ENCODE results near the gene ARHGAP15. TPM values are rescaled to one million over a fixed set of nuclear protein-coding genes. Genes with fewer than 3 reads are reported as not detected.

The ARHGAP15 gene
- total and polyA plus RNA-seq, 2 experiments from 2014 or later = not detected

DNA sequence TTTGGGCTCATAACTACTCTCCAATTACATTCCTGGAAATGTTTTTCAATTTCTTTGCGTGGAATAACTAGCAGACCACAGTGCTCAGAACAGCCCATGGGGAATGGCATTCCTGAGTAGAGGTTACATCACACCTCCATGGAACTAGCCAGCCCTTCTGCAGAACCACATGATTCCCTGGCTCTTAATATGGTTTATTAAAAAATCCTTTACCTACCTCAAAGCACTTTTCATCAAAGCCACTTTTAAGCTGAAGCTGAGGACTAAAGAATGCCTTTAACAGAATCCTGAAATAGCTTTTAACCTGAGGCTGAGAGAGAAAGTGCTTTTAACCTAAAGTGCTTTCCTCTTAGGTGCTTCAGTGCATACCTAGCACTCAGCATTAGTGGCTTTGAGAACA is 376.3 kb downstream of the ARHGAP15 start:
- Histone ChIP-seq H3K36me3 (ENCODE audit: low read depth) (no peaks in the 10 kb centered on the region), H3K9ac (no peak overlapping the region), H4K20me1 (ENCODE audit: insufficient read depth) (no peaks in the 10 kb centered on the region), H3K27ac (no peak overlapping the region), H3F3A (ENCODE audit: insufficient read depth) (no peaks in the 10 kb centered on the region), H3K27me3 (replicated peaks; ENCODE audit: insufficient read depth) (no peaks in the 10 kb centered on the region), H2AFZ (no peak overlapping the region), H3K4me3 (no peak overlapping the region), H3K4me1 (ENCODE audit: insufficient read depth) (no peaks in the 10 kb centered on the region; the same call in 1 of the 2 replicates), H3K9me2 (ENCODE audit: insufficient read depth) (no peaks in the 10 kb centered on the region), H3K79me2 (ENCODE audit: insufficient read depth) (no peaks in the 10 kb centered on the region), H3K9me3 (ENCODE audit: low read depth) (no peaks in the 10 kb centered on the region), H3K4me2 (ENCODE audit: unreplicated experiment) (no peak overlapping the region)
- no peak for TF ChIP-seq EZH2phosphoT487 (IDR thresholded peaks at IDR 0.05; ENCODE audit: insufficient read depth, low read depth)
- no peak for TF ChIP-seq EZH2 (IDR thresholded peaks at IDR 0.05; ENCODE audit: insufficient read depth, poor library complexity, severe bottlenecking)
- no peak for DNase-seq
- in situ Hi-C loops (cut with MboI) = no loop called here
- 83 to 95% methylated on average over 1 of the region's 1 CpG for WGBS, 2 experiments (ENCODE audit: low coverage in 1 of 2, low lambda C conversion rate in 2 of 2, missing lambda C conversion rate in 2 of 2)

- Histone ChIP-seq H3K27me3 (replicated peaks; ENCODE audit: insufficient read depth) (no peaks in the 10 kb centered on the region), H3K9me3 (ENCODE audit: low read depth) (no peaks in the 10 kb centered on the region), H3F3A (ENCODE audit: insufficient read depth) (peaks cover 10% of the 10 kb centered on the region; the same call in 1 of the 2 replicates), H3K27ac (no peak overlapping the region), H3K4me1 (ENCODE audit: insufficient read depth) (peaks cover 16% of the 10 kb centered on the region), H3K79me2 (ENCODE audit: insufficient read depth) (no peaks in the 10 kb centered on the region), H3K4me3 (no peak overlapping the region), H3K9ac (no peak overlapping the region), H4K20me1 (ENCODE audit: insufficient read depth) (no peaks in the 10 kb centered on the region), H2AFZ (peak overlapping the region; percentile 21; the same call in 1 of the 2 replicates), H3K36me3 (ENCODE audit: low read depth) (no peaks in the 10 kb centered on the region), H3K9me2 (ENCODE audit: insufficient read depth) (no peaks in the 10 kb centered on the region), H3K4me2 (ENCODE audit: unreplicated experiment) (peak overlapping the region; percentile 69)
- WGBS, 2 experiments (ENCODE audit: low coverage in 1 of 2, low lambda C conversion rate in 2 of 2, missing lambda C conversion rate in 2 of 2) = 2 to 5% methylated on average over 2 of the region's 2 CpGs
- no peak for TF ChIP-seq EZH2phosphoT487 (IDR thresholded peaks at IDR 0.05; ENCODE audit: insufficient read depth, low read depth)
- no peak for TF ChIP-seq EZH2 (IDR thresholded peaks at IDR 0.05; ENCODE audit: insufficient read depth, poor library complexity, severe bottlenecking)
- DNase-seq = peak; percentile 76
- in situ Hi-C loops (cut with MboI) = no loop called here
Observed at GRCh38 chr2:143513081-143513480, 383.9 kb downstream of the ARHGAP15 start.

DNA sequence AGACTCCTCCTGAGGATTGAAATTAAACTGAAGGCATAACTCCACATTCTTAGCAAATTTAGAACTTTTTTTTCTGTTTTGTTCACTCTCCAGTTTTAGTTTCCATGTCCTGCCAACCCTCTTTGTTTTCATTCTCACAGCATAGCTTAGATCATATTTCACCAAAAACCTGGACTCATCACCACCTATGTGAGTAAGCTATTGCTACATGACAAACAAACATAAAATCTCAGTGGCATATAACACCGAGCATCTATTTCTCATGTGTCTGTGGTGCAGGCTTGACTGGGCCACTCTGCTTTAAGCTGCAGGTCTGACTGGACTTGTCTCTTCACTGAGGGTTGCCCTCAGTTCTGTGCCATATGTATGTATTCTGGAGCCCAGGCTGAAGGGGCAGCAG is 385.2 kb downstream of the ARHGAP15 start:
- H3K27me3 ChIP-seq (replicated peaks; ENCODE audit: insufficient read depth) = no peaks in the 10 kb centered on the region
- TF ChIP-seq EZH2 (IDR thresholded peaks at IDR 0.05; ENCODE audit: insufficient read depth, poor library complexity, severe bottlenecking) (no peak), EZH2phosphoT487 (IDR thresholded peaks at IDR 0.05; ENCODE audit: insufficient read depth, low read depth) (no peak)
- no peaks in the 10 kb centered on the region for H3K79me2 ChIP-seq (ENCODE audit: insufficient read depth)
- DNase-seq = peak; percentile 78
- in situ Hi-C loops (cut with MboI) = no loop called here
- H3F3A ChIP-seq (ENCODE audit: insufficient read depth) = peaks cover 10% of the 10 kb centered on the region; the same call in 1 of the 2 replicates
- H4K20me1 ChIP-seq (ENCODE audit: insufficient read depth) = no peaks in the 10 kb centered on the region
- H3K27ac ChIP-seq = no peak overlapping the region
- no peak overlapping the region for H2AFZ ChIP-seq
- H3K4me3 ChIP-seq = no peak overlapping the region
- peaks cover 16% of the 10 kb centered on the region for H3K4me1 ChIP-seq (ENCODE audit: insufficient read depth)
- no peaks in the 10 kb centered on the region for H3K36me3 ChIP-seq (ENCODE audit: low read depth)
- no peaks in the 10 kb centered on the region for H3K9me3 ChIP-seq (ENCODE audit: low read depth)
- no peak overlapping the region for H3K9ac ChIP-seq
- no peaks in the 10 kb centered on the region for H3K9me2 ChIP-seq (ENCODE audit: insufficient read depth)
- no peak overlapping the region for H3K4me2 ChIP-seq (ENCODE audit: unreplicated experiment)
- WGBS, 2 experiments (ENCODE audit: low coverage in 1 of 2, low lambda C conversion rate in 2 of 2, missing lambda C conversion rate in 2 of 2) = 0% methylated on average over 1 of the region's 1 CpG

GRCh38 chr2:143515318-143515717 is 386.1 kb downstream of the ARHGAP15 start:
- Histone ChIP-seq H3K9me2 (ENCODE audit: insufficient read depth) (no peaks in the 10 kb centered on the region), H3K4me3 (no peak overlapping the region), H3K4me1 (ENCODE audit: insufficient read depth) (peaks cover 16% of the 10 kb centered on the region), H3F3A (ENCODE audit: insufficient read depth) (peaks cover 10% of the 10 kb centered on the region; the same call in 1 of the 2 replicates), H3K4me2 (ENCODE audit: unreplicated experiment) (no peak overlapping the region), H3K27me3 (replicated peaks; ENCODE audit: insufficient read depth) (no peaks in the 10 kb centered on the region), H3K79me2 (ENCODE audit: insufficient read depth) (no peaks in the 10 kb centered on the region), H3K9ac (no peak overlapping the region), H3K36me3 (ENCODE audit: low read depth) (no peaks in the 10 kb centered on the region), H2AFZ (no peak overlapping the region), H3K27ac (no peak overlapping the region), H3K9me3 (ENCODE audit: low read depth) (no peaks in the 10 kb centered on the region), H4K20me1 (ENCODE audit: insufficient read depth) (no peaks in the 10 kb centered on the region)
- in situ Hi-C loops (cut with MboI) = no loop called here
- TF ChIP-seq EZH2 (IDR thresholded peaks at IDR 0.05; ENCODE audit: insufficient read depth, poor library complexity, severe bottlenecking) (no peak), EZH2phosphoT487 (IDR thresholded peaks at IDR 0.05; ENCODE audit: insufficient read depth, low read depth) (no peak)
- no peak for DNase-seq

GRCh38 chr2:143519521-143519920 is 390.3 kb downstream of the ARHGAP15 start:
- Histone ChIP-seq H3K9me3 (ENCODE audit: low read depth) (no peaks in the 10 kb centered on the region), H4K20me1 (ENCODE audit: insufficient read depth) (no peaks in the 10 kb centered on the region), H3K79me2 (ENCODE audit: insufficient read depth) (no peaks in the 10 kb centered on the region), H3F3A (ENCODE audit: insufficient read depth) (peaks cover 3% of the 10 kb centered on the region; the same call in 1 of the 2 replicates), H3K36me3 (ENCODE audit: low read depth) (no peaks in the 10 kb centered on the region), H3K27ac (no peak overlapping the region), H3K27me3 (replicated peaks; ENCODE audit: insufficient read depth) (no peaks in the 10 kb centered on the region), H3K9ac (no peak overlapping the region), H3K4me1 (ENCODE audit: insufficient read depth) (peaks cover 16% of the 10 kb centered on the region), H3K4me3 (no peak overlapping the region), H3K4me2 (ENCODE audit: unreplicated experiment) (no peak overlapping the region), H2AFZ (no peak overlapping the region), H3K9me2 (ENCODE audit: insufficient read depth) (no peaks in the 10 kb centered on the region)
- in situ Hi-C loops (cut with MboI) = no loop called here
- DNase-seq = no peak
- TF ChIP-seq EZH2 (IDR thresholded peaks at IDR 0.05; ENCODE audit: insufficient read depth, poor library complexity, severe bottlenecking) (no peak), EZH2phosphoT487 (IDR thresholded peaks at IDR 0.05; ENCODE audit: insufficient read depth, low read depth) (no peak)
- WGBS, 2 experiments (ENCODE audit: low coverage in 1 of 2, low lambda C conversion rate in 2 of 2, missing lambda C conversion rate in 2 of 2) = 67 to 68% methylated on average over 3 of the region's 3 CpGs
